ENCODE results near the gene DCTN5. TPM values are rescaled to one million over a fixed set of nuclear protein-coding genes. Genes with fewer than 3 reads are reported as not detected.
A peak's percentile ranks its signal among the peaks of the same experiment; 100 is the strongest.
"Not testable (repeated sequence)": the region's sequence is repeated elsewhere in the genome, so short reads cannot be mapped to it uniquely, and the experiment has no call there.

The DCTN5 gene
- total and polyA plus RNA-seq, 2 of the 13 experiments (the other 11 are each of a cell fraction or from before 2014, with no cell fraction given) = 105 to 207 TPM

DNA sequence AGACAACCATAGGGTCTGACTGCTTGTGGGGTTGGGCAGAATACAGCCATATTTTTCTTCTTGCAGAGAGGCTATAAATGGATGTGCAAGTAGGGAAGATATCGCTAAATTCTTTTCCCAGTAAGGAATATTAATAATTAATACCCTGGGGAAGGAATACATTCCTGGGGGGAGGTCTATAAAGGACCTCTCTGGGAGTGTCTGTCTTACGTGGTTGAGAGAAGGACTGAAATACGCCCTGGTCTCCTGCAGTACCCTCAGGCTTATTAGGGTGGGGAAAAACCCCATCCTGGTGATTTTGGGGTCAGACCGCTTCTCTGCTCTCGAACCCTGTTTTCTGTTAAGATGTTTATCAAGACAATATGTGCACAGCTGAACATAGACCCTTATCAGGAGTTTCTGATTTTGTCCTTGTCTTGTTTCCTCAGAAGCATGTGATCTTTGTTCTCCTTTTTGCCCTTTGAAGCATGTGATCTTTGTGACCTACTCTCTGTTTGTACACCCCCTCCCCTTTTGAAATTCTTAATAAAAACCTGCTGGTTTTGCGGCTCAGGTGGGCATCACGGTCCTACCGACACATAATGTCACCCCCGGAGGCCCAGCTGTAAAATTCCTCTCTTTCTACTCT lies 81.5 kb downstream of the DCTN5 start:
- POLR2A ChIA-PET; ATAC-seq; H3K79me2 ChIP-seq (ENCODE audit: insufficient read depth, low read length); CTCF ChIA-PET (ENCODE audit: low intra/inter-chr PET ratio, low total read pairs); H3K4me3 ChIP-seq (replicated peaks in 1 of 3; ENCODE audit: insufficient read depth in 1 of 3, low read depth in 2 of 3, low read length in 3 of 3); FAIRE-seq; H3K27ac ChIP-seq (ENCODE audit: extremely low read length, insufficient read depth, low read length); H4K20me1 ChIP-seq (ENCODE audit: insufficient read depth, low read length); H3K9ac ChIP-seq (ENCODE audit: insufficient read depth, low read depth, low read length); H3K27me3 ChIP-seq (ENCODE audit: control insufficient read depth in 1 of 2, insufficient read depth in 2 of 2, low read length in 2 of 2); H3K9me3 ChIP-seq (ENCODE audit: low read length); H2AFZ ChIP-seq (ENCODE audit: low read length); H3K36me3 ChIP-seq (replicated peaks in 1 of 2; ENCODE audit: control insufficient read depth in 1 of 2, insufficient read depth in 2 of 2, low read length in 2 of 2); intact Hi-C loops (cut with micrococcal nuclease; ENCODE audit: unreplicated experiment); BruUV-seq (replicated peaks); in situ Hi-C loops (cut with HindIII; ENCODE audit: extremely low pct_ligation_motif_present, low pct_unique_long_range_greater_than_20kb); TF ChIP-seq EP300 (CRISPR knock-in tag; IDR thresholded peaks at IDR 0.05; ENCODE audit: borderline replicate concordance): not testable (repeated sequence)
- peak overlapping the region; percentile 62 for H3K4me2 ChIP-seq (ENCODE audit: low read depth, low read length)
- WGBS (ENCODE audit: low lambda C conversion rate) = 16% methylated on average over 9 of the region's 9 CpGs
- peak; percentile 27 for DNase-seq (ENCODE audit: low spot score)
- peaks cover 22% of the 10 kb centered on the region for H3K4me1 ChIP-seq (ENCODE audit: insufficient read depth, low read length)
- TF ChIP-seq REPIN1 (CRISPR knock-in tag; IDR thresholded peaks at IDR 0.05; ENCODE audit: borderline replicate concordance, low read depth) (peak; percentile 44; the same call in 1 of the 2 replicates), ZNF280D (CRISPR knock-in tag; IDR thresholded peaks at IDR 0.05) (0 out of 2 replicates have a peak, but pooled peaks have one; percentile 66), ESRRA (CRISPR knock-in tag; IDR thresholded peaks at IDR 0.05; ENCODE audit: low read depth) (peak; percentile 48; the same call in 1 of the 2 replicates), NCOR1 (IDR thresholded peaks at IDR 0.05; ENCODE audit: borderline replicate concordance, low read length) (peak; percentile 49; the same call in 1 of the 2 replicates), EP300 (IDR thresholded peaks at IDR 0.05; ENCODE audit: low read depth in 2 of 2, low read length in 2 of 2) (peak in 1 of 2 experiments; percentile 57; a peak in 1 of 4 replicates), NR2F1 (CRISPR knock-in tag; IDR thresholded peaks at IDR 0.05) (peak; percentile 43 to 82; a peak in 3 of 4 replicates), GATAD2A (CRISPR knock-in tag; IDR thresholded peaks at IDR 0.05) (peak; percentile 50; the same call in 1 of the 2 replicates), ZEB1 (IDR thresholded peaks at IDR 0.05; ENCODE audit: insufficient replicate concordance, low read depth) (peak; percentile 33), HNF4G (IDR thresholded peaks at IDR 0.05; ENCODE audit: borderline replicate concordance, low read depth, low read length) (peak; percentile 46; the same call in 1 of the 2 replicates), HNF4G (CRISPR knock-in tag; IDR thresholded peaks at IDR 0.05; ENCODE audit: borderline replicate concordance, low read depth) (0 out of 2 replicates have a peak, but pooled peaks have one; percentile 27), MED1 (CRISPR knock-in tag; IDR thresholded peaks at IDR 0.05) (peak; percentile 34; the same call in 1 of the 2 replicates), POGZ (CRISPR knock-in tag; IDR thresholded peaks at IDR 0.05) (0 out of 2 replicates have a peak, but pooled peaks have one; percentile 42)
- TF ChIP-seq, protein P1, sequence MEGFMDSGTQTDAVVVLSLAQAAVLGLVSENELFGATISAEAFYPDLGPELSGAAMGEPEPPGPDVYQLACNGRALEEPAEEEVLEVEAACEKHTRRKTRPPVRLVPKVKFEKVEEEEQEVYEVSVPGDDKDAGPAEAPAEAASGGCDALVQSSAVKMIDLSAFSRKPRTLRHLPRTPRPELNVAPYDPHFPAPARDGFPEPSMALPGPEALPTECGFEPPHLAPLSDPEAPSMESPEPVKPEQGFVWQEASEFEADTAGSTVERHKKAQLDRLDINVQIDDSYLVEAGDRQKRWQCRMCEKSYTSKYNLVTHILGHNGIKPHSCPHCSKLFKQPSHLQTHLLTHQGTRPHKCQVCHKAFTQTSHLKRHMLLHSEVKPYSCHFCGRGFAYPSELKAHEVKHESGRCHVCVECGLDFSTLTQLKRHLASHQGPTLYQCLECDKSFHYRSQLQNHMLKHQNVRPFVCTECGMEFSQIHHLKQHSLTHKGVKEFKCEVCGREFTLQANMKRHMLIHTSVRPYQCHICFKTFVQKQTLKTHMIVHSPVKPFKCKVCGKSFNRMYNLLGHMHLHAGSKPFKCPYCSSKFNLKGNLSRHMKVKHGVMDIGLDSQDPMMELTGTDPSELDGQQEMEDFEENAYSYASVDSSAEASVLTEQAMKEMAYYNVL (CRISPR knock-in tag; IDR thresholded peaks at IDR 0.05; ENCODE audit: borderline replicate concordance) = 0 out of 2 replicates have a peak, but pooled peaks have one; percentile 42
